ENCODE measurements around the gene TM9SF1. TPM values are rescaled to one million over a fixed set of nuclear protein-coding genes. Genes with fewer than 3 reads are reported as not detected.

Gene TM9SF1
- total and polyA plus RNA-seq, 2 donors (not counting 1 experiment from before 2014, with no cell fraction given): 7.6 to 24.5 TPM

DNA sequence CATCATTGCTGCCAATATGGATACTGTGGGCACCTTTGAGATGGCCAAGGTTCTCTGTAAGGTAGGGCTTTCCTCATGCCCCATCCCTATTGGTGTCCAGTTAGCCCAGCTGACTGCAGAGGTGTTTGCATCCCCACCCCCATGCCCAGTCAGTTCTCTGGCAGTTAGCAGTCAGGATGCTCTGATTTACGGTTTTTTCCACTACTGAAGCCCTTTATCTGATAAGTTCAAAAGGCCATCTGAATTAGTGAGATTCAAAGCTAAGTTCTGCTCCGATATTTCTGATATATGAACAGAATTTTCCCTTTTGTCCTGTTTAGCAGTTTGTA is 38.3 kb upstream of the TM9SF1 start:
- Mint-ChIP-seq H3K4me1 (peaks cover 63% of the 10 kb centered on the region), H3K9me3 (ENCODE audit: insufficient read depth) (no peaks in the 10 kb centered on the region), H3K4me3 (peak overlapping the region; percentile 96), H3K27ac (peak overlapping the region; percentile 95), H3K27me3 (no peaks in the 10 kb centered on the region)
- Histone ChIP-seq H2AFZ (ENCODE audit: insufficient read depth, low read depth, low read length, poor library complexity, severe bottlenecking) (peak overlapping the region; percentile 90), H3K27me3 (replicated peaks in 1 of 4; ENCODE audit: control extremely low read depth in 1 of 4, control insufficient read depth in 3 of 4, insufficient read depth in 4 of 4, low read length in 3 of 4) (no peaks in the 10 kb centered on the region), H3K9ac (ENCODE audit: low read length) (peak overlapping the region; percentile 91), H3K27ac (ENCODE audit: low read length in 2 of 2) (no peak overlapping the region), H3K4me2 (replicated peaks; ENCODE audit: low read depth, low read length, poor library complexity, severe bottlenecking) (peak overlapping the region; percentile 83), H3K4me3 (ENCODE audit: control extremely low read depth in 1 of 5, extremely low read depth in 1 of 5, insufficient read depth in 1 of 5, low read depth in 2 of 5, low read length in 4 of 5) (peak overlapping the region in 4 of 5 experiments; percentile 75 to 100 (median 94)), H3K36me3 (replicated peaks in 1 of 2; ENCODE audit: control extremely low read depth in 1 of 2, control insufficient read depth in 1 of 2, extremely low read depth in 1 of 2, insufficient read depth in 2 of 2, low read length in 1 of 2) (peaks cover 0 to 36% of the 10 kb centered on the region in 2 experiments), H4K20me1 (ENCODE audit: control insufficient read depth, insufficient read depth, low read length, poor library complexity, severe bottlenecking) (peaks cover 18% of the 10 kb centered on the region), H3K4me1 (ENCODE audit: control insufficient read depth in 2 of 2, insufficient read depth in 2 of 2, low read length in 2 of 2) (peaks cover 18 to 24% of the 10 kb centered on the region in 2 donors), H3K9me3 (ENCODE audit: control extremely low read depth in 1 of 3, control insufficient read depth in 2 of 3, insufficient read depth in 1 of 3, low read length in 2 of 3) (no peaks in the 10 kb centered on the region), H3K79me2 (ENCODE audit: control insufficient read depth, insufficient read depth, low read length) (peaks cover 63% of the 10 kb centered on the region)
- no peak for TF ChIP-seq EZH2 (IDR thresholded peaks at IDR 0.05; ENCODE audit: borderline replicate concordance, insufficient read depth, low read depth, low read length, poor library complexity, severe bottlenecking)
- TF ChIP-seq, protein P1, sequence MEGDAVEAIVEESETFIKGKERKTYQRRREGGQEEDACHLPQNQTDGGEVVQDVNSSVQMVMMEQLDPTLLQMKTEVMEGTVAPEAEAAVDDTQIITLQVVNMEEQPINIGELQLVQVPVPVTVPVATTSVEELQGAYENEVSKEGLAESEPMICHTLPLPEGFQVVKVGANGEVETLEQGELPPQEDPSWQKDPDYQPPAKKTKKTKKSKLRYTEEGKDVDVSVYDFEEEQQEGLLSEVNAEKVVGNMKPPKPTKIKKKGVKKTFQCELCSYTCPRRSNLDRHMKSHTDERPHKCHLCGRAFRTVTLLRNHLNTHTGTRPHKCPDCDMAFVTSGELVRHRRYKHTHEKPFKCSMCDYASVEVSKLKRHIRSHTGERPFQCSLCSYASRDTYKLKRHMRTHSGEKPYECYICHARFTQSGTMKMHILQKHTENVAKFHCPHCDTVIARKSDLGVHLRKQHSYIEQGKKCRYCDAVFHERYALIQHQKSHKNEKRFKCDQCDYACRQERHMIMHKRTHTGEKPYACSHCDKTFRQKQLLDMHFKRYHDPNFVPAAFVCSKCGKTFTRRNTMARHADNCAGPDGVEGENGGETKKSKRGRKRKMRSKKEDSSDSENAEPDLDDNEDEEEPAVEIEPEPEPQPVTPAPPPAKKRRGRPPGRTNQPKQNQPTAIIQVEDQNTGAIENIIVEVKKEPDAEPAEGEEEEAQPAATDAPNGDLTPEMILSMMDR (IDR thresholded peaks at IDR 0.05): no peak
- intact Hi-C loops (cut with micrococcal nuclease): loop anchor here (2.0 to 5.0 kb wide), 3 partner anchors 71 to 119 kb away; partner anchors contain the start of genes DCAF11, IRF9, NRL and PSME2
- ATAC-seq (ENCODE audit: low read depth): no peak
- POLR2A ChIA-PET: interaction anchor here (1.4 to 3.5 kb wide), 2 partner anchors 9 to 20 kb away, joined by 10 to 13 read pairs; partner anchors contain the start of genes CHMP4A and TINF2
- 100% methylated on average over 1 of the region's 2 CpGs for WGBS (ENCODE audit: insufficient coverage)
- no peak for DNase-seq
- CTCF ChIA-PET: interaction anchor here (0.7 to 2.3 kb wide), 3 partner anchors 9 to 923 kb away, joined by 3 to 19 read pairs (median 5); partner anchors contain the start of genes MDP1 and TINF2
